ENCODE data around the gene UBE3C. TPM values are rescaled to one million over a fixed set of nuclear protein-coding genes. Genes with fewer than 3 reads are reported as not detected.

UBE3C gene
- total and polyA plus RNA-seq, 2 donors (not counting 3 experiments of a cell fraction or from before 2014, with no cell fraction given) = 45.1 to 77.3 TPM

DNA sequence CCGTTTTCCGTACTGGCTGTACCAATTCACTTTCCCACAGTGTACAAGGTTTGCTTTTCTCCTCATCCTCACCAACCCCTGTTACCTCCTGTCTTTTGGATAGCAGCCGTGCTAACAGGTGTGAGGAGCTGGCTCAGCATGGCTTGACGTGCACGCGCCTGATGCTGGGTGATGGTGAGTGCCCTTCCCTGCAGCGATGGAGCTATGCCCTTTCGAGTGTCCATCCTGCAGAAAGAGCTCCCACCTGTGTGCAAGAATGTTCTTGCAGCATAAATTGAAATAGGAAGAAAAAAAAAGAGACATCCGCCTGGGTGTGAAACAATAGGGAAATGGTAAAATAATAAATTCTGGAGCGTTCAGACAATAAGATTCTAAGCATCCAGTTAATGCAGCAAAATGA lies 9.5 kb upstream of the UBE3C start:
- H3K9me3 ChIP-seq (replicated peaks; ENCODE audit: control insufficient read depth, insufficient read depth, low read length) = no peaks in the 10 kb centered on the region
- no peak overlapping the region for H3K9ac ChIP-seq (replicated peaks; ENCODE audit: extremely low read depth, insufficient read depth, low read length)
- intact Hi-C loops (cut with micrococcal nuclease) = no loop called here
- no peak overlapping the region for H3K27ac ChIP-seq (ENCODE audit: insufficient read depth, low read depth, low read length)
- H3K4me3 ChIP-seq (replicated peaks in 1 of 3; ENCODE audit: insufficient read depth in 1 of 3, low read depth in 1 of 3, low read length in 3 of 3) = no peak overlapping the region
- dilution Hi-C loops (cut with MboI; ENCODE audit: extremely low pct_ligation_motif_present, low sequenced_read_pairs) = no loop called here
- H3K9me1 ChIP-seq (replicated peaks; ENCODE audit: control insufficient read depth, extremely low read depth, insufficient read depth, low read length) = no peaks in the 10 kb centered on the region
- H3K27me3 ChIP-seq (ENCODE audit: control insufficient read depth in 2 of 2, insufficient read depth in 2 of 2, low read length in 2 of 2) = peaks cover 0 to 2% of the 10 kb centered on the region in 2 experiments
- H3K79me2 ChIP-seq (ENCODE audit: control insufficient read depth, insufficient read depth, low read length) = no peaks in the 10 kb centered on the region
- FAIRE-seq (no peak), DNase-seq (ENCODE audit: low read depth, low spot score) (no peak)
- no peaks in the 10 kb centered on the region for H3K36me3 ChIP-seq (ENCODE audit: control insufficient read depth in 2 of 2, extremely low read depth in 1 of 2, insufficient read depth in 2 of 2, low read length in 2 of 2)
- H3K4me1 ChIP-seq (ENCODE audit: control insufficient read depth, extremely low read depth, insufficient read depth, low read length) = no peaks in the 10 kb centered on the region
- H4K20me1 ChIP-seq (replicated peaks; ENCODE audit: control insufficient read depth, extremely low read depth, insufficient read depth, low read length) = no peaks in the 10 kb centered on the region
- no peak overlapping the region for H3K4me2 ChIP-seq (ENCODE audit: insufficient read depth, low read length)
- ChIA-PET CTCF (no interaction called here), POLR2A (no interaction called here)
- BruUV-seq (replicated peaks) = no TSS peak
- no peak overlapping the region for H2AFZ ChIP-seq (ENCODE audit: low read depth, low read length)
- no peak for TF ChIP-seq FOS (IDR thresholded peaks at IDR 0.05; ENCODE audit: borderline replicate concordance, insufficient read depth, low read length)
- TF ChIP-seq POLR2A (IDR thresholded peaks at IDR 0.05; ENCODE audit: low read depth, low read length) = no peak
- TF ChIP-seq, protein P1, sequence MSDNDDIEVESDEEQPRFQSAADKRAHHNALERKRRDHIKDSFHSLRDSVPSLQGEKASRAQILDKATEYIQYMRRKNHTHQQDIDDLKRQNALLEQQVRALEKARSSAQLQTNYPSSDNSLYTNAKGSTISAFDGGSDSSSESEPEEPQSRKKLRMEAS (IDR thresholded peaks at IDR 0.05; ENCODE audit: insufficient read depth, insufficient read length) = no peak
- no peak for TF ChIP-seq CTCF (IDR thresholded peaks at IDR 0.05; ENCODE audit: extremely low read depth in 1 of 2, insufficient read depth in 1 of 2, low read depth in 1 of 2, low read length in 2 of 2)
- no peak for TF ChIP-seq POLR2AphosphoS5 (IDR thresholded peaks at IDR 0.05; ENCODE audit: insufficient read depth, low read depth, low read length)
- no peak for TF ChIP-seq GATA2 (IDR thresholded peaks at IDR 0.05; ENCODE audit: insufficient read depth, insufficient read length, low read depth, low read length)
- no peak for TF ChIP-seq EZH2 (IDR thresholded peaks at IDR 0.05; ENCODE audit: borderline replicate concordance, low read depth, low read length, severe bottlenecking)
- no peak for TF ChIP-seq MYC (IDR thresholded peaks at IDR 0.05; ENCODE audit: low read depth, low read length)
- no peak for TF ChIP-seq JUN (IDR thresholded peaks at IDR 0.05; ENCODE audit: borderline replicate concordance, insufficient read depth, insufficient read length, low read depth)

All from endothelial cell of umbilical vein (primary cell).